Type B pancreatic cell (in vitro differentiated cells): ENCODE data around the gene CTDP1. TPM values are rescaled to one million over a fixed set of nuclear protein-coding genes. Genes with fewer than 3 reads are reported as not detected.
"Not testable (repeated sequence)": the region's sequence is repeated elsewhere in the genome, so short reads cannot be mapped to it uniquely, and the experiment has no call there.

Experiments used
- DNase-seq: peaks from one replicate; pipeline ENCODE4 v3.0.0; 2021; ENCODE audit warnings: mixed read lengths; ENCODE audit not compliant: unreplicated experiment; ENCODE audit errors: extremely low spot score
- H3K27ac Mint-ChIP-seq: 2 replicates; pipeline ENCODE4 v1.8.0; 2021; ENCODE audit warnings: mild to moderate bottlenecking, mixed read lengths
- H3K27me3 Mint-ChIP-seq: 2 replicates; pipeline ENCODE4 v1.8.0; 2021; ENCODE audit warnings: mixed read lengths
- H3K36me3 Mint-ChIP-seq: 2 replicates; pipeline ENCODE4 v1.8.0; 2021; ENCODE audit warnings: mixed read lengths
- H3K4me1 Mint-ChIP-seq: one replicate; pipeline ENCODE4 v1.8.0; 2021; ENCODE audit warnings: mixed read lengths; ENCODE audit not compliant: unreplicated experiment
- H3K4me3 Mint-ChIP-seq: 2 replicates; pipeline ENCODE4 v1.8.0; 2021; ENCODE audit warnings: mild to moderate bottlenecking, mixed read lengths
- H3K9me3 Mint-ChIP-seq: 2 replicates; pipeline ENCODE4 v1.8.0; 2021; ENCODE audit warnings: mixed read lengths
- CTCF ChIP-seq: fragments of 200-600 bp; sonication (generic); conservative IDR thresholded peaks from 2 replicates; pipeline ENCODE4 v1.5.0; 2021; ENCODE audit warnings: antibody characterized with exemption, mild to moderate bottlenecking
- total RNA-seq: library from RNA; stranded (reverse); gene quantifications from 2 replicates; pipeline ENCODE4 v1.2.1, GENCODE V29; 2021; ENCODE audit warnings: low replicate concordance

CTDP1 gene
- total RNA-seq, 1 donor from 2014 or later, result 21.1 TPM

- no peaks in the 10 kb centered on the region for H3K9me3 Mint-ChIP-seq
- H3K36me3 Mint-ChIP-seq, result peaks cover 22% of the 10 kb centered on the region
- no peak for TF ChIP-seq CTCF
- H3K27me3 Mint-ChIP-seq, result no peaks in the 10 kb centered on the region
- no peak overlapping the region for H3K4me3 Mint-ChIP-seq
- DNase-seq, result no peak
- no peak overlapping the region for H3K27ac Mint-ChIP-seq
- H3K4me1 Mint-ChIP-seq, result no peaks in the 10 kb centered on the region
Measured at GRCh38 chr18:79715280-79715679, 35.7 kb downstream of the CTDP1 start.

GRCh38 chr18:79717059-79717458 is 37.5 kb downstream of the CTDP1 start:
- no peaks in the 10 kb centered on the region for H3K27me3 Mint-ChIP-seq
- no peak overlapping the region for H3K27ac Mint-ChIP-seq
- no peaks in the 10 kb centered on the region for H3K9me3 Mint-ChIP-seq
- no peaks in the 10 kb centered on the region for H3K4me1 Mint-ChIP-seq
- no peak for TF ChIP-seq CTCF
- H3K36me3 Mint-ChIP-seq, result peaks cover 26% of the 10 kb centered on the region
- no peak for DNase-seq
- H3K4me3 Mint-ChIP-seq, result no peak overlapping the region

GRCh38 chr18:79717555-79718074 is 38.0 kb downstream of the CTDP1 start:
- Mint-ChIP-seq H3K36me3 (peaks cover 26% of the 10 kb centered on the region), H3K4me1 (no peaks in the 10 kb centered on the region), H3K9me3 (no peaks in the 10 kb centered on the region), H3K4me3 (no peak overlapping the region), H3K27me3 (no peaks in the 10 kb centered on the region), H3K27ac (no peak overlapping the region)
- DNase-seq, result no peak
- no peak for TF ChIP-seq CTCF

DNA sequence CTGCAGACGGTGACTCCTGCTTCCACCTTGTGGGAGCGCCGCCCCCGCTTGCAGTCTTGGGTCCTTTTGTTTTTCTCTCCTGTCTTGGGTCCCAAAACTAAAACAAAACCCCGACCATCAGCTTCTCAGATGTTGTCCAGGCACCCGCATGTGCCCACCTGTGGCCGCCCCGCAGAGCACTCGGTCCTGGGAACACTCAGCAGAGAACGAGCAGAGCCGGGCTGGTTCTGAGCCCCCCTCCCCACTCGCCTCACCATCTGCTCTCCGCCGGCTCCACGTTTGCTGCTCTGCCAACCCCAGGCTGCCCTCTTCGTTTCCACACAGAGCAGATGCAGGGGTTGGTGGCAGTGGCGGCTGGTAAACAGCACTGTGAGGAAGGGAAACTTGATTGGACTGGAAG is 38.5 kb downstream of the CTDP1 start:
- Mint-ChIP-seq H3K36me3 (peaks cover 25% of the 10 kb centered on the region), H3K9me3 (no peaks in the 10 kb centered on the region), H3K4me3 (no peak overlapping the region), H3K27ac (no peak overlapping the region), H3K4me1 (no peaks in the 10 kb centered on the region), H3K27me3 (no peaks in the 10 kb centered on the region)
- DNase-seq, result no peak
- TF ChIP-seq CTCF, result no peak

GRCh38 chr18:79718878-79719477 is 39.4 kb downstream of the CTDP1 start:
- Mint-ChIP-seq H3K4me1 (no peaks in the 10 kb centered on the region), H3K27me3 (no peaks in the 10 kb centered on the region), H3K4me3 (no peak overlapping the region), H3K36me3 (peaks cover 21% of the 10 kb centered on the region), H3K27ac (no peak overlapping the region), H3K9me3 (no peaks in the 10 kb centered on the region)
- TF ChIP-seq CTCF, result no peak
- no peak for DNase-seq

DNA sequence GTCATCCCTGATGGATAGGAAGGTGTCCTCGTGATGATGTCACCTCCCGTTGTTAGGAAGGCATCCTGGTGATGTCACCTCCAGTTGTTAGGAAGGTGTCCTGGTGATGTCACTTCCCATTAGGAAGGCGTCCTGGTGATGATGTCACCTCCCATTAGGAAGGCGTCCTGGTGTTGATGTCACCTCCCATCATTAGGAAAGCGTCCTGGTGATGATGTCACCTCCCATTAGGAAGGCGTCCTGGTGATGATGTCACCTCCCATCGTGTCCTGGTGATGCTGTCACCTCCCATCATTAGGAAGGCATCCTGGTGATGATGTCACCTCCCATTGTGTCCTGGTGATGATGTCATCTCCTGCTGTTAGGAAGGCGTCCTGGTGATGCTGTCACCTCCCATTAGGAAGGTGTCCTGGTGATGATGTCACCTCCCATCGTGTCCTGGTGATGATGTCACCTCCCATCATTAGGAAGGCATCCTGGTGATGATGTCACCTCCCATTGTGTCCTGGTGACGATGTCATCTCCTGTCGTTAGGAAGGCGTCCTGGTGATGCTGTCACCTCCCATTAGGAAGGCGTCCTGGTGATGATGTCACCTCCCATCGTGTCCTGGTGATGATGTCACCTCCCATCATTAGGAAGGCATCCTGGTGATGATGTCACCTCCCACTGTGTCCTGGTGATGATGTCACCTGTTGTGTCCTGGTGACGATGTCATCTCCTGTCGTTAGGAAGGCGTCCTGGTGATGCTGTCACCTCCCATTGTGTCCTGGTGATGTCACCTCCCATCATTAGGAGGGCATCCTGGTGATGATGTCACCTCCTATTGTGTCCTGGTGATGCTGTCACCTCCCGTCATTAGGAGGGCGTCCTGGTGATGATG is 40.1 kb downstream of the CTDP1 start:
- H3K9me3 Mint-ChIP-seq, DNase-seq, H3K4me1 Mint-ChIP-seq, H3K27me3 Mint-ChIP-seq, H3K4me3 Mint-ChIP-seq, H3K27ac Mint-ChIP-seq: not testable (repeated sequence)
- peaks cover 26% of the 10 kb centered on the region for H3K36me3 Mint-ChIP-seq
